GM12801 (cell line): ENCODE data around the gene POP7.

Experiments
- CTCF ChIP-seq: IDR thresholded peaks from one replicate; pipeline ENCODE4 v1.5.1; 2011; ENCODE audit warnings: control low read depth; ENCODE audit not compliant: insufficient read length; ENCODE audit errors: extremely low read depth

The POP7 gene

DNA sequence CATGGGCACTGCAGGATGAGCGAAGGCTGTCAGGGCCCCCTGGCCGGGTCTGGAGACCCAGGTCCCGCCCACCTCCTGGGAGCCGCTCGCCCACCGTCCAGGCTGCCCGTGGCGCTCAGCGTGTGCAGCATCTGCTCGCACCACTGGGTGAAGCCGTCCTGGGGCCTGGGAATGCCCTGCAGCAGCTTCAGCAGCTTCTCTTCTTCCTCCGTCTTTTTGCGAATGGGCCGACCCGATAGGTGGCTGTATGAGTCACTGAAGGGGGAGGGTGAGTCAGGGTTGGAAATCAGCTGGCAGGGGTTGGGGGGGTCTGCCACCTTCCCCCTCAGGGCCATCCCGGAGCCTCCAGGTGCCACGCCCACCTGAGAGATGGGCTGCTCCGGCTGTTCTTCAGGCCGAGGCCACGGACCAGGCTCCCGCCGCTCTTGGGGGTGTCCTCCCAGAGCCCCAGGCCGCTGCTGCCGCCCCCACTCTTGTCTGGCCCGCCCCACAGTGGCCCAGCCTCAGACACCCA, 23.6 kb upstream of the POP7 start:
- no peak for TF ChIP-seq CTCF

DNA sequence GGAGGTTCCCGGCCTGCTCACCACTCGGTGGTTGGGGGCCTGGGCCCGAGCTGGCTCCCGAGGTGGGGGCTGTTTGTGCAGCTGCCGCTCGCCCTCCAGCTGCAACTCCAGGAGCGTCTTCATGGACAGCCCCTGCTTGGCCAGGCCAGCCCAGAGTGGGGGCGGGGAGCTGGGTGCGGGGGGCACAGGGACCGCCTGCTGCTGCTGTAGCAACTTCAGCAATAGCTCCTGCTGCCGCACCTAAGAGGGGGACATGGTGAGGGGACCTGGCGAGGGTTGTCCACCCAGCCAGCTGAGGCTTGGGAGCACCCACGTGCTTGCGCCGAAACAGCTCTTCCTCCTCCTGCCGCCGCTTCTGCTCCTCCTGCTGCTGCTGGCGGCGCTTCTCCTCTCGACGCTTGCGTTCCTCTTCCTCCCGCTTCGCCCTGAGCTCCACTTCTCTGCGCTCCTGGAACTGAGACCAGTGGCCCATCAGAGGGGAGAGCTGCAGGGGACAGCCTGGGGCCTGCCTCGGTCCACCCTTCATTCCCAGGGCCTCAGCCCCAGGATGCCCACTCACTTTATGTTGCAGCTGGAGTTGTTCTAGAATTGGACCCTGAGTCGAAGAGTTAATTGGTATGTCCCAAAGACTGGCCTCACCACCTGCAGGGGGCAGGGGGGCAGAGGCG, 22.8 kb upstream of the POP7 start:
- no peak for TF ChIP-seq CTCF

- TF ChIP-seq CTCF, result no peak
Measured at GRCh38 chr7:100683659-100684533, 22.0 kb upstream of the POP7 start.

GRCh38 chr7:100684534-100685042, 21.3 kb upstream of the POP7 start:
- no peak for TF ChIP-seq CTCF

GRCh38 chr7:100685049-100685605, 20.8 kb upstream of the POP7 start:
- TF ChIP-seq CTCF, result no peak

- no peak for TF ChIP-seq CTCF
Measured at GRCh38 chr7:100685631-100686145, 20.2 kb upstream of the POP7 start.
